C1 segment of cervical spinal cord (tissue), 14 donors: ENCODE results near the gene OR5H14.
"Not testable (repeated sequence)": the region's sequence is repeated elsewhere in the genome, so short reads cannot be mapped to it uniquely, and the experiment has no call there.

Experiments
- DNase-seq, 14 donors: peaks; one replicate each; lab custom pipeline; 2025; lab: John Stamatoyannopoulos, UW

OR5H14 gene

GRCh38 chr3:98147179-98147578 is at the start of gene OR5H14:
TSS of gene OR5H14 (plus strand) at chr3:98147479. CDS start at chr3:98149386, 1,907 bp downstream.
- no peak for DNase-seq

DNA sequence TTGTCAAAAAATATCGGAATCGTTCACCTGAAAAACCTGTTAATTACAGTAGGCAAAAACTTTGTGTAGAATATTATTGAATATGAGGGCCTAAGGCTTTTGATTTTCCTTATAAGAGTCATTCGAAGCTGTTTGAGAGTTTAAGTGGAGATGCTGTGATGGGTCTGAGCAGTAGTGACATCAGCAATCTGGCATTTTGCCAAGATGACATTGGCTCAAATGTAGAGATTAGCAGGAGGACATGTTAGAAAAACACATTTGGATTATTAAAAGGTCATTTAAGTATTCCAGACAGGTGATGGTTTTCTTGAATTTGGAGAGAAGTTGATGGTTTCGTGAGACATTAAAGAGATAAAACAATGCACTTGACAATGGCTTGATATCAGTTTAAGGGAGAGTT is 47.4 kb upstream of the OR5H14 start:
- DNase-seq: no peak

DNA sequence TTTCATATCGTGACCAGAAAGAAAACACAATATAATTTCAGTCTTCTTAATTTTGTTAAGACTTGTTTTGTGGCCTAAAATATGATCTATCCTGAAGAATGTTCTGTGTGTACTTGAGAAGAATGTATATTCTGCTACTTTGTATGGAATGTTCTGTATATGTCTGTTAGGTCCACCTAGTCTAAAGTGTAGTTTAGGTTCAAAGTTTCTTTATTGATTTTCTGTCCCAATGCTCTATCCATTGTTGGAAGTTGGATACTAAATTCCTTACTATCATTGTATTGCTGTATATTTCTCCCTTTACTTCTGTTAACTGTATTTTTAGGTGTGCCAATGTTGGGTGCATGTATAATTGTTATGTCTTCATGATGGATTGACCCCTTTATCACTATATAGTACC is 39.1 kb upstream of the OR5H14 start:
- no peak for DNase-seq

DNA sequence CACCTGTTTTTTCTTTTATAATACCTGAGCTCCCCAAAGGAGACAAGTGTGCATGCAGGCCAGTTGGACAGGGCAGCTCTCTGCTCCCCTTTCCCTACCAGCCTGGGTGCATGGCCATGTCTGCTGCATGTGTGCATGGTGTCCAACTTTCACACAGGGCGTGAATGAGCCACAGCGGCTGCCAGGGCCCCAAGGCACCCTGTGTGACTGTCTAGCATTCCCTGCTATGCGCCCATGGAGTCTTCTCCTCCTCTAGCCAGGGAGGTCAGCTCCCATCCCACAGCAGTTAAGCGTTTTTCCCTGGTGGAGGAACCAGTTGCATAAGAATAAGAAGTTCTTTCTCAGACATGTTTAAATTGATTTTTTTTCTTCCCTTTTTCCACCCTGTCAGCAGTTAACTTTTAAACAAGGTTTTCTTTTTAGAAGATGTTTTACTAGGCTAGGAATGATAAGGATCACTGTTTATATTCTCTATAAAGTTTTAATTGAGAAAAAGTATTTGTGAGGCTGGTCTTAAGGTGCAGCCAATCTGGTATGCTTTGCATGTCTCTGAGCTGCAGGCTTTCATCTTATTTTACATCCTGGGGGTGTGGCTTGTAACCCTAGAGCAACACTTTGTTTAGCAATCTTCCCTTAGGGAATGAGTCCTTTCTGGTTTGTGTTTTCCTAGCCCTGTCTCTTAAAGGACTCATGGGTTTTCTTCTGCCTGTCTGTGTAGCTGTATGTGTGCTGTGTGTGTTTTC is 37.3 kb upstream of the OR5H14 start:
- no peak for DNase-seq

DNA sequence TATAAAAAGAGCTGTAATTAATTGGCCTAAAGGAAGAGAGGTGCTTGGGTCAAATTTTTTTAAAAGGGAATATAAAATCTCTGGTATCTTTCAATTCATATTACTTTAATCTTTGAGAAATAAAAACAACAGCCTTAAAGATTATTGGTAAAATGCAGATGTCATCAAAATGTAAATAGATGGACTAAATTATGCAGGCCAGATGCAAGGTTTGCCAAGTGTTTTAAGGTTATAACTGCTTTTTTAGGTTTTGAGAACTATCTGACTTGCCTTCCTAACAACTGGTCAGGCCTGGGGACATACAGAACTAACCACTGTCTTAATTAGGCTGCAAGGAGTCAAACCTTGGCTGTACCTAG is 36.8 kb upstream of the OR5H14 start:
- DNase-seq: no peak

GRCh38 chr3:98114264-98114663 is 33.0 kb upstream of the OR5H14 start:
- DNase-seq: no peak

GRCh38 chr3:98115717-98116116 is 31.6 kb upstream of the OR5H14 start:
- DNase-seq: no peak

GRCh38 chr3:98130421-98130820 is 16.9 kb upstream of the OR5H14 start, which contains the start of gene OR5H1:
TSS of gene OR5H1 (plus strand) at chr3:98130721. CDS start at chr3:98132698, 1,977 bp downstream.
- DNase-seq: no peak

GRCh38 chr3:98136631-98137030 is 10.6 kb upstream of the OR5H14 start:
- no peak for DNase-seq

DNA sequence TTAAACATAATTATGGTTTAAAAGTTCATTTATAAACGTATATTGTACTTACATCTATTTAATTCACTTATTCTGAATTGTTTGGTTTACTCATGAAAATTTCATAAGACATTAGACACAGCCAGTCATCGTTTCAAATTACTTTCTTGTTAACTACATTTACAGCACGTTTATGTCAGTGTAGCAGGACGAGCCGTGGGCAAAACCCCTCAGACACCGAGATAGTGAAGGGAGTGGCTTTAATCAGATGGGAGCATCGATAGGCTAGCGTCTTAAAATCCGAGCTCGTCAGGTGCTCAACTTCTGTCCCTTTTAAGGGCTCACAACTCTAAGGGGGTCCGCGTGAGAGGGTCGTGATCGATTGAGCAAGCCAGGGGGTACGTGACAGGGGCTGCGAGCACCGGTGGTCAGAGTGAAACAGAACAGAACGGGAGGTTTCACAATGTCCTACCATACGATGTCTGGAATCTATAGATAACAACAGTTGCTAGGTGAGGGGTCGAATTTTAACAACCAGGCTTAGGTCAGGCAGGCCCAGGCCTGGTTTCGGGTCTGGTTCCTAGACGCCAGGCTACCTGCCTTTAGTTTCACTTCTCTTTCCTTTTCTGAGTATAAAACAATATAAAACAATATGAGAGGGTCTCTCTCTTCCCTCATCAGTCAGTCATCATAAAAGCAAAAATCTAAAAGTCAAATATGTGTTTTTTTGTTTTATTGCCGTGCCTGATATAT is 9.3 kb upstream of the OR5H14 start:
- not testable (repeated sequence) for DNase-seq

GRCh38 chr3:98140531-98140930 is 6.7 kb upstream of the OR5H14 start:
- no peak for DNase-seq

DNA sequence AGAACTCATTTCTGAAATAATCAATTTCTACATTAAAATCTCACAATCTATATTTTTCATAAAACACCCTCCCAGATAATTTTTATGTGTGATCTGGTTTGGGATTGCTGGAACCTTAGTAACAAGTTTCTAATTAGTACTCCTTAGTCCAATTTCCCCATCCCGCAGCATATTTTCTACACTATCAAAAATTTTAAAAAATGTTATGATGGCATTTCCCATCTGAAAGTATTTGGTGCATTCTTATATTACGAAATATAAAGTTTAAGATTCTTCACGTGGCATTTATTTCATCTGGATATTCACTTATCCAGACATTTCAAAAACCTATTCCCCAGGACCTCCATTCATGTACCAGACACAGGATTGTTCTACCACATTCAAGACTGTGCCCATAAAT is 1.5 kb downstream of the OR5H14 start:
- no peak for DNase-seq

DNA sequence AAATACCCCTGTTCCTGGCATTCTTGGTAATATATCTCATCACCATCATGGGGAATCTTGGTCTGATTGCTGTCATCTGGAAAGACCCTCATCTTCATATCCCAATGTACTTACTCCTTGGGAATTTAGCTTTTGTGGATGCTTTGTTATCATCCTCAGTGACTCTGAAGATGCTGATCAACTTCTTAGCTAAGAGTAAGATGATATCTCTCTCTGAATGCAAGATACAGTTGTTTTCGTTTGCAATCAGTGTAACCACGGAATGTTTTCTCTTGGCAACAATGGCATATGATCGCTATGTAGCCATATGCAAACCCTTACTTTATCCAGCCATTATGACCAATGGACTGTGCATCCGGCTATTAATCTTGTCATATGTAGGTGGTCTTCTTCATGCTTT is 2.2 kb downstream of the OR5H14 start:
- not testable (repeated sequence) for DNase-seq

GRCh38 chr3:98151241-98151640 is 4.0 kb downstream of the OR5H14 start:
- no peak for DNase-seq

DNA sequence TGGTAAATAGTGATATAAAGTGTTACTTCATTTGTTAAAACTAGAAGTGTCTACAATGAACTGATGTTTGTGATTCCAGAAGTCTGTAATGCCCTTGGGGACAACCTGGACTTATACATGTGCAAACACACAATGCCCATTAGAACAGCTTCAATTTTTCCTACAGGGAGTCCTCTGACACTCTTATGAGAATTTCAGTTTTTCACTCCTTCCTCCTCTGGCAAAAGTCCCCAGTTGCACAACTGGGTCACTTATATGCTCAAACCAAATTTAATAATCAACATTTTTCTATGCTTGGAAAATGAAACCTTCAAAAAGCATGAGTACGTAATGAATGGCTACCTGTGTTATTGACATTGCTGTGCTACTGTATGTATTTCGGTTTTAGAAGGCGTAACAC is 19.1 kb downstream of the OR5H14 start, which contains the start of gene OR5H15:
Gene OR5H15 (plus strand): TSS at position 301 of the 400 bp plus-strand sequence. CDS start 2,004 bp downstream, outside the sequence.
- no peak for DNase-seq

- no peak for DNase-seq
These were observed 23.8 kb downstream of the OR5H14 start for GRCh38 chr3:98171071-98171470.

GRCh38 chr3:98172621-98173020 is 25.3 kb downstream of the OR5H14 start:
- no peak for DNase-seq

GRCh38 chr3:98180319-98180890 is 33.1 kb downstream of the OR5H14 start:
- no peak for DNase-seq

GRCh38 chr3:98182196-98182595 is 34.9 kb downstream of the OR5H14 start:
- no peak for DNase-seq

GRCh38 chr3:98185180-98185579 is 37.9 kb downstream of the OR5H14 start:
- no peak for DNase-seq

DNA sequence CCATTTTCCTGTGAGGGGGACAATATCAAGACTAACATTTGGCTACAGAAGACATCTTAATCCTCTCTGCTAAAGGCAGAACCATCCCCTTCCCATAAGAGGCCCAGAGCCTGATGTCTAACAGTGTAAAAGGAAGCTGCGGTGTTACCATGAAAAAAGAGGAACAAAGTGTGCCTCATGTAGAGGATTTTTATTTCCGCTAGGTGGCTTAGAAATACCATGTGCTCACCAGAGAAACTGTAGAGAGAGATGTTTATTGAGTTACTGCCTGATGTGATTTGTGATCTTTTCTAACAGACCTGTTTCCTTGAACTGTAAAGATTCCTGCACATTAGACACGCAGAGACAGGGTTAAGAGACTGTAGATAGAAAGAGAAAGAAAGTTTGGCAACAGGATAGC is 41.3 kb downstream of the OR5H14 start:
- DNase-seq: no peak

- DNase-seq: not testable (repeated sequence)
These were observed 43.6 kb downstream of the OR5H14 start for GRCh38 chr3:98190911-98191310.

GRCh38 chr3:98196293-98196692 is 49.0 kb downstream of the OR5H14 start:
- DNase-seq: not testable (repeated sequence)
